Measurements from ENCODE around the gene PTOV1. TPM values are rescaled to one million over a fixed set of nuclear protein-coding genes. Genes with fewer than 3 reads are reported as not detected.

PTOV1 gene
- total RNA-seq, 1 donor from 2014 or later: 104 TPM

DNA sequence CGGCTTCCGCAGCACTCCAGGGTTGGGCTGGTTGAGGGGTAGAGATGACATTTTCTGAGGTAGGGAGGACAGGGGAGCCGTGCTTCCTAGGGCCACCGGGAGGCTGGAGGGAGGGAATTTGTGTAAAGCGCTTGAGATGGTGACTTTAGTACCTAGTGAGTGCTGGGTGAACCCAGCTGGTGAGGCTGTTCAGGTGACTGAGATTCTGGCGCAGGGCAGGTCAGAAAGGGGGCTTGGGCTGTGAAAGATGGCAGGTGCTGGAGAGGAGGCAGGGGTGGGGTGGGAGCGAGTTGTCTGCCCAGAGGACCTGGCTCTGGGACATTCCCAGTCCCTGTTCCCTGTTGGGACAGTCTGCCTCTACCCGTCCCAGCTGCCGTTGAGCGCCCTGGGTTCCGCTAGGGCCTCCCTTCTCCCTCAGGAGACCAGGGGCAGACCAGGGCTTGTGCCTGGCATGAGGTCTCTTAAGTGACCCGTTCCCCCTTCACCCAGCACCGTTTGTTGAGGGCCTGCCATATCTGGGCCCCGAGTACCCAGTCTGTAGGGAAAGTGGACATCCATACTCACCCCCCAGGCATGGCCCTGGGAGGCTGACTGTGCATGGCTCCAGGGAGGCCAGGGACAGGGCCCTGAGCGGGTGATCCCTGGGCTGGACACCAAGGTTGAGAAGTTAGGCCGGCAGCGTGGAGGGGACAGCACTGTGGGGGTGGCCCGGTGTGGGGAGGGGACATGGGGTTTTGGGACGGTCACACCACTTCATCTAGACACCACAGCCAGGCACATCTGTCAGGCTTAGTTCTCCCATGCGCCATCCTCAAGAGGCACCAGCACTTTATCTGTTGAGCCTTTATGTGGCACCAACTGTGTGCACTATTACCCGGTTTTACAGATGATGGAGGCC is 5.0 kb downstream of the PTOV1 start:
- Histone ChIP-seq H3K36me3 (peaks cover 65% of the 10 kb centered on the region), H3K27me3 (ENCODE audit: low read depth) (no peaks in the 10 kb centered on the region), H3K4me3 (no peak overlapping the region), H3K4me1 (peaks cover 38% of the 10 kb centered on the region), H3K9me3 (replicated peaks) (no peaks in the 10 kb centered on the region), H3K27ac (replicated peaks) (no peak overlapping the region)
- DNase-seq: no peak
- intact Hi-C loops (cut with micrococcal nuclease): no loop called here
- TF ChIP-seq, protein P1, sequence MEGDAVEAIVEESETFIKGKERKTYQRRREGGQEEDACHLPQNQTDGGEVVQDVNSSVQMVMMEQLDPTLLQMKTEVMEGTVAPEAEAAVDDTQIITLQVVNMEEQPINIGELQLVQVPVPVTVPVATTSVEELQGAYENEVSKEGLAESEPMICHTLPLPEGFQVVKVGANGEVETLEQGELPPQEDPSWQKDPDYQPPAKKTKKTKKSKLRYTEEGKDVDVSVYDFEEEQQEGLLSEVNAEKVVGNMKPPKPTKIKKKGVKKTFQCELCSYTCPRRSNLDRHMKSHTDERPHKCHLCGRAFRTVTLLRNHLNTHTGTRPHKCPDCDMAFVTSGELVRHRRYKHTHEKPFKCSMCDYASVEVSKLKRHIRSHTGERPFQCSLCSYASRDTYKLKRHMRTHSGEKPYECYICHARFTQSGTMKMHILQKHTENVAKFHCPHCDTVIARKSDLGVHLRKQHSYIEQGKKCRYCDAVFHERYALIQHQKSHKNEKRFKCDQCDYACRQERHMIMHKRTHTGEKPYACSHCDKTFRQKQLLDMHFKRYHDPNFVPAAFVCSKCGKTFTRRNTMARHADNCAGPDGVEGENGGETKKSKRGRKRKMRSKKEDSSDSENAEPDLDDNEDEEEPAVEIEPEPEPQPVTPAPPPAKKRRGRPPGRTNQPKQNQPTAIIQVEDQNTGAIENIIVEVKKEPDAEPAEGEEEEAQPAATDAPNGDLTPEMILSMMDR (IDR thresholded peaks at IDR 0.05; ENCODE audit: borderline replicate concordance): no peak

DNA sequence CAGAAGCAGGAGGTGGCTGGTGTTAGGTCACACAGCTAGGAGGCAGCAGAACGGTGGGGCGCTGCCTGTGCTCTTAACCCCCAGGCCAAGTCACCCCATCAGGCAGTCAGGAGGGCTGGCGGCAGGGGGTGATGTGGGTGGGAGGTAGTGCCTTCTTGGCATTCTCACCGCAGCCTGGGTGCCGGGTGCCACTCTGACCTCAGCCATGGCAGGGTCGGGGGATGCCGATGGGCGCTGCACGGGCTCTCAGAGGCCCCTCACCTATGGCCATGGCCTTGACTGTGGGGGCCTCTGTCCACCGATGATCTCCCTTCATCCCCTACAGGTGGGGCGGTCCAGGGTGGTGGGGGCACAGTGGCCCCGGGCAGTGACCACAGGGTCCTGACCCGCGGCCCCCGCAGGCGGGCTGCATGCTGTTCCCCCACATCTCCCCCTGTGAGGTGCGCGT is 5.6 kb downstream of the PTOV1 start:
- TF ChIP-seq, protein P1 (IDR thresholded peaks at IDR 0.05; ENCODE audit: borderline replicate concordance): no peak
- Histone ChIP-seq H3K36me3 (peaks cover 71% of the 10 kb centered on the region), H3K4me1 (peaks cover 44% of the 10 kb centered on the region), H3K4me3 (no peak overlapping the region), H3K9me3 (replicated peaks) (no peaks in the 10 kb centered on the region), H3K27me3 (ENCODE audit: low read depth) (no peaks in the 10 kb centered on the region), H3K27ac (replicated peaks) (no peak overlapping the region)
- intact Hi-C loops (cut with micrococcal nuclease): no loop called here
- DNase-seq: no peak

DNA sequence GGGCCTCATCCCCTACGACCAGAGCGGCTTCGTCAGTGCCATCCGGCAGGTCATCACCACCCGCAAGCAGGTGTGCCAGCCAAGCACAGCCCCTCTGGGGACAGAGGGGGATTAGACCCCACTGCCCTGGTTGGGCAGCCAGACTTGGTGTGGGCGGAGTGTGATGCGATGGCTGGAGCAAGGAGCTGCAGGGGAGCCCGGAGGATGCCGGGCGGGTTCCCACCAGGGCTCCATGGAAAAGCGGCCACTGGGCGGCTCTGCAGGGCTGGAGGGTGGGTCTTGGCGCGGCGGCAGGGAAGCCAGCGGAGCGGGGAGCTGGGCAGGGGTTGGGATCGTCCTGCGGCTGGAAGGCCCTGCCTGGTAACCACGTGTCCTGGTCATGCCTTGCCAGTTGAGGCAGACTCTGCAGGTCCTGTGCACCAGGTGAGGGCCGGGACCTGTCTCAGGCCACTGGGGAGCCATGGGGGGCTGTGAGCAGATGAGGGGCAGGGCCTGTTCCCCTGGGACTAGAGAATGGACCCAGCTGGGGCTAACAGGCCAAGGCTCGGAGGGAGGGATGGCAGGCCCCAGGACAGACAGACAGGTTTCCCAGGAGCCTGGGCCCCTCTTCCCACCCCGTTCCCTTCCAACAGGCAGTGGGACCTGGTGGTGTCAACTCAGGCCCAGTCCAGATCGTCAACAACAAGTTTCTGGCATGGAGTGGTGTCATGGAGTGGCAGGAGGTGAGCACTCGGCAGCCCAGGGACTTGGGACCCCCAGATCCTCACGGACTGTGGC is 6.3 kb downstream of the PTOV1 start:
- H3K4me1 ChIP-seq: peaks cover 37% of the 10 kb centered on the region

DNA sequence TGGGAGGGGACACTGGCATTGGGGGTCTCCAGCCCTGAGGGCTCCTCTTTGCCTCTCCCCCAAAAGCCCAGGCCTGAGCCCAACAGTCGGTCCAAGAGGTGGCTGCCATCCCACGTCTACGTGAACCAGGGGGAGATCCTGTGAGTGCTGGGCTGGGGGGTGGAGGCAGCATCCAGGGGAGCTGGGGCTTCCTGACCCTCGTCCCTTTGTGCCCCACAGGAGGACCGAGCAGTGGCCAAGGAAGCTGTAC is 6.8 kb downstream of the PTOV1 start:
- TF ChIP-seq, protein P1 (IDR thresholded peaks at IDR 0.05; ENCODE audit: borderline replicate concordance): no peak
- Histone ChIP-seq H3K4me3 (no peak overlapping the region), H3K36me3 (peaks cover 83% of the 10 kb centered on the region), H3K9me3 (replicated peaks) (no peaks in the 10 kb centered on the region), H3K27ac (replicated peaks) (no peak overlapping the region), H3K4me1 (peaks cover 32% of the 10 kb centered on the region), H3K27me3 (ENCODE audit: low read depth) (no peaks in the 10 kb centered on the region)
- intact Hi-C loops (cut with micrococcal nuclease): no loop called here
- no peak for DNase-seq

More for the DNA sequence above, 6.3 kb downstream of the PTOV1 start:
- no peak for DNase-seq
- Histone ChIP-seq H3K4me3 (no peak overlapping the region), H3K36me3 (peaks cover 78% of the 10 kb centered on the region), H3K27ac (replicated peaks) (no peak overlapping the region), H3K9me3 (replicated peaks) (no peaks in the 10 kb centered on the region), H3K27me3 (ENCODE audit: low read depth) (no peaks in the 10 kb centered on the region)
- intact Hi-C loops (cut with micrococcal nuclease): no loop called here
- TF ChIP-seq, protein P1 (IDR thresholded peaks at IDR 0.05; ENCODE audit: borderline replicate concordance): no peak

DNA sequence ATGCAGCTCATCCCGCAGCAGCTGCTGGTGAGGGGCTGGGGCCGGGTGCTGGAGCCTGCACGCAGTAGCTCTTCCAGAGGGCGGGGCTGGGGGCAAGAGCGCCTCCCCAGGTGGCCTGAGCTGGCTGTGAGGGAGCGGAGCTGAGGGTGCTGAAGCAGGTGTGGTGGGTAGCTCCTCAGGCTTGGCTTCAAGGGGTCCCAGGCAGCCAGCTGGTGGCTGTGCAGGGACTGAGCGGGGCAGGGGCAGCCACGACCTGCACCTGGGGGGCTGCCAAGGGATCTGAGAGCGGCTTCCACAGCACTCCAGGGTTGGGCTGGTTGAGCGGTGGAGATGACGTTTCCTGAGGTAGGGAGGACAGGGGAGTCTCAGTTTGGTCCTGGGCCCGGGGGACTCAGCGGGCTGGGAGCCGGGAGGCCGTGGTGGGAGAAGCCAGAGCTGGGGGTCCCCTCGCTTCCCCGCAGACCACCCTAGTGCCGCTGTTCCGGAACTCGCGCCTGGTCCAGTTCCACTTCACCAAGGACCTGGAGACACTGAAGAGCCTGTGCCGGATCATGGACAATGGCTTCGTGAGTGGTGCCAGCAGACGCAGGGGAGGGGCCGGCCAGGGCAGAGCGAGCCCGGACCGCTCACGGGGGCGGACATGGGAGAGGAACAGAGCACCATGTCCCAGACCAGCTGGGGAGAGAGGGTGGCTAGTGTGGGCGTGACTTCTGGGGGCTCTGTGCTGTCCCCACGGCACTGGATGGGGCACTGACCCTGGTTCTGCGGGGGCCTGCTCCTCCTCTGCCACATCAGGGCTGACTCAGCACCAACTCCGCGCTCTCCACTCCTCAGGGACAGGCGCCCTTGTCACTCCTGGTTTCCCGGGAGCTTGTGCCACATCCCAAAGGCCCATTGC is 7.4 kb downstream of the PTOV1 start:
- Histone ChIP-seq H3K4me3 (no peak overlapping the region), H3K27me3 (ENCODE audit: low read depth) (no peaks in the 10 kb centered on the region), H3K36me3 (peaks cover 87% of the 10 kb centered on the region), H3K27ac (replicated peaks) (no peak overlapping the region), H3K4me1 (peaks cover 27% of the 10 kb centered on the region), H3K9me3 (replicated peaks) (no peaks in the 10 kb centered on the region)
- no peak for DNase-seq
- intact Hi-C loops (cut with micrococcal nuclease): no loop called here
- TF ChIP-seq, protein P1 (IDR thresholded peaks at IDR 0.05; ENCODE audit: borderline replicate concordance): no peak
